HepG2 (cell line): ENCODE results near the gene ESPN. TPM values are rescaled to one million over a fixed set of nuclear protein-coding genes. Genes with fewer than 3 reads are reported as not detected.
A peak's percentile ranks its signal among the peaks of the same experiment; 100 is the strongest.
"Not testable (repeated sequence)": the region's sequence is repeated elsewhere in the genome, so short reads cannot be mapped to it uniquely, and the experiment has no call there.

Source experiments
- ATAC-seq: fragments of 200-7000 bp; cut with Tn5 transposase; 3 replicates; pipeline ENCODE4 v1.9.1; 2020; ENCODE audit warnings: mild to moderate bottlenecking, moderate library complexity
- BruUV-seq: library from RNA; stranded (reverse); fragments of 400-500 nt; replicated peaks from 2 replicates; lab custom pipeline; 2021; lab: Mats Ljungman, UMichigan
- CTCF ChIA-PET: fragments of 300-600 bp; formaldehyde crosslinking; extraction: SDS; loops from one replicate; lab custom pipeline; 2021; ENCODE audit warnings: low total read pairs, inconsistent platforms, low intra/inter-chr PET ratio; lab: Yijun Ruan, JAX
- POLR2A ChIA-PET: fragments of 350-600 bp; sonication (Branson Sonifier 250); formaldehyde crosslinking; loops from one replicate; lab custom pipeline; 2020; ENCODE audit warnings: antibody characterized with exemption, inconsistent platforms; lab: Yijun Ruan, JAX
- DNase-seq: peaks from one replicate; pipeline ENCODE4 v3.0.0-alpha.2; 2015; ENCODE audit warnings: low spot score
- FAIRE-seq: peaks from 3 replicates; lab custom pipeline; 2011; peaks lifted over from hg19 to GRCh38; lab: Jason Lieb, UNC
- H2AFZ ChIP-seq: one replicate; pipeline ENCODE4 v1.6.1; 2011; ENCODE audit warnings: low read length, inconsistent platforms
- H3K27ac ChIP-seq: fragments of 300-600 bp; 3 replicates; pipeline ENCODE4 v1.8.0; 2011; ENCODE audit warnings: mixed run types, mild to moderate bottlenecking, mixed read lengths, low read length, inconsistent platforms; ENCODE audit not compliant: insufficient read depth; ENCODE audit errors: extremely low read length
- H3K27me3 ChIP-seq, 2 experiments: fragments of 200-600 bp in 1 of 2; 2 replicates in 1 of 2; 3 replicates in 1 of 2; pipeline versions ENCODE4 v1.6.0 to v1.8.0; 2011; ENCODE audit warnings: low read length in 2 of 2, mild to moderate bottlenecking in 2 of 2, moderate library complexity in 2 of 2, inconsistent platforms in 1 of 2; ENCODE audit not compliant: insufficient read depth in 2 of 2, control insufficient read depth in 1 of 2
- H3K36me3 ChIP-seq, 2 experiments: fragments of 200-600 bp in 1 of 2; replicated peaks in 1 of 2; 2 replicates in 1 of 2; 3 replicates in 1 of 2; pipeline versions ENCODE4 v1.5.1 to v1.8.0; 2011; ENCODE audit warnings: low read length in 2 of 2, inconsistent platforms in 1 of 2; ENCODE audit not compliant: insufficient read depth in 2 of 2, control insufficient read depth in 1 of 2
- H3K4me1 ChIP-seq: 2 replicates; pipeline ENCODE4 v1.5.1; 2012; ENCODE audit warnings: low read length, inconsistent platforms; ENCODE audit not compliant: insufficient read depth
- H3K4me2 ChIP-seq: 2 replicates; pipeline ENCODE4 v1.6.0; 2011; ENCODE audit warnings: low read depth, low read length, inconsistent platforms
- H3K4me3 ChIP-seq, 3 experiments: fragments of 200-600 bp in 1 of 3; sonication (generic), shearing (Covaris generic) in 1 of 3; replicated peaks in 1 of 3; 2 replicates each; pipeline ENCODE4 v1.5.1; 2011 to 2016; ENCODE audit warnings: low read length in 3 of 3, inconsistent platforms in 2 of 3, low read depth in 2 of 3, mild to moderate bottlenecking in 2 of 3, control low read depth in 1 of 3, mixed read lengths in 1 of 3; ENCODE audit not compliant: insufficient read depth in 1 of 3
- H3K79me2 ChIP-seq: one replicate; pipeline ENCODE4 v1.6.1; 2011; ENCODE audit warnings: low read length, inconsistent platforms; ENCODE audit not compliant: insufficient read depth
- H3K9ac ChIP-seq: 2 replicates; pipeline ENCODE4 v1.6.0; 2011; ENCODE audit warnings: mild to moderate bottlenecking, low read depth, low read length, inconsistent platforms; ENCODE audit not compliant: insufficient read depth
- H3K9me3 ChIP-seq: 2 replicates; pipeline ENCODE4 v1.5.1; 2012; ENCODE audit warnings: mild to moderate bottlenecking, low read length
- H4K20me1 ChIP-seq: 2 replicates; pipeline ENCODE4 v1.6.0; 2011; ENCODE audit warnings: inconsistent platforms, mild to moderate bottlenecking, low read length, moderate library complexity; ENCODE audit not compliant: insufficient read depth
- ZFP36 ChIP-seq: fragments of 150-350 bp; IDR thresholded peaks from 2 replicates; pipeline ENCODE4 v1.6.1; 2018; ENCODE audit warnings: borderline replicate concordance, low read length, low read depth; ENCODE audit not compliant: partially characterized antibody
- ZFP90 ChIP-seq: sonication (generic); formaldehyde crosslinking; IDR thresholded peaks from 2 replicates; pipeline ENCODE4 v1.8.0; 2022; ENCODE audit warnings: missing genetic modification reagents, mild to moderate bottlenecking, inconsistent platforms, borderline replicate concordance
- ZMYM3 ChIP-seq: sonication (generic); formaldehyde crosslinking; IDR thresholded peaks from 2 replicates; pipeline ENCODE4 v1.5.1; 2020; ENCODE audit warnings: mild to moderate bottlenecking, missing genetic modification reagents
- WGBS: methylation state at CpG from one replicate; pipeline ENCODE4 v1.1.6; 2017; ENCODE audit warnings: low lambda C conversion rate; 5-methylcytosine and 5-hydroxymethylcytosine counted together
- in situ Hi-C: cut with HindIII; loops from 2 replicates; pipeline ENCODE4 v1.10.0; 2017; ENCODE audit warnings: low pct_unique_long_range_greater_than_20kb; ENCODE audit not compliant: extremely low pct_ligation_motif_present
- intact Hi-C: fragments of 100-400 bp; cut with micrococcal nuclease; formaldehyde crosslinking; loops from one replicate; pipeline ENCODE4 v1.10.0; 2022; ENCODE audit not compliant: unreplicated experiment
- polyA plus RNA-seq, 8 experiments: library from polyadenylated mRNA; depleted of rRNA in 3 of 8; stranded (reverse) in 7 of 8; unstranded in 1 of 8; fragments of >200 nt; fragmentation: Illumina TruSeq in 4 of 8; extraction: Trizol in 4 of 8; gene quantifications; 2 replicates each; pipeline versions ENCODE4 v1.2.1 to v1.2.3, GENCODE V29; 2011 to 2016; ENCODE audit warnings: low read depth in 4 of 8, missing spikeins in 1 of 8, mixed read lengths in 1 of 8; ENCODE audit not compliant: insufficient read depth in 1 of 8
- total RNA-seq, 5 experiments: library from RNA; depleted of rRNA; stranded (reverse); fragments of >200 nt; fragmentation: Illumina TruSeq; extraction: Trizol; gene quantifications; 2 replicates each; pipeline ENCODE4 v1.2.3, GENCODE V29; 2016; ENCODE audit warnings: low read depth in 1 of 5
- TF ChIP-seq, protein P1 (sequence below): sonication (generic); formaldehyde crosslinking; IDR thresholded peaks from 2 replicates; pipeline ENCODE4 v1.5.0; 2020; ENCODE audit warnings: mild to moderate bottlenecking, missing genetic modification reagents, moderate library complexity

ESPN gene
- total and polyA plus RNA-seq, 2 of the 13 experiments (the other 11 are each of a cell fraction or from before 2014, with no cell fraction given): 48.6 to 54.2 TPM

GRCh38 chr1:6493834-6494223, 69.3 kb downstream of the ESPN start:
- H3K4me3 ChIP-seq, FAIRE-seq, CTCF ChIA-PET, intact Hi-C loops, H3K9me3 ChIP-seq, POLR2A ChIA-PET, ATAC-seq, H4K20me1 ChIP-seq, H2AFZ ChIP-seq, DNase-seq, H3K4me2 ChIP-seq, H3K36me3 ChIP-seq, H3K9ac ChIP-seq, H3K79me2 ChIP-seq, BruUV-seq, H3K27ac ChIP-seq: not testable (repeated sequence)
- Histone ChIP-seq H3K27me3 (peaks cover 9 to 14% of the 10 kb centered on the region in 2 experiments; a peak in 4 of 5 replicates), H3K4me1 (peaks cover 41% of the 10 kb centered on the region)
- 80% methylated on average over 4 of the region's 4 CpGs for WGBS
- in situ Hi-C loops: loop anchor here (25.0 kb wide), 1 partner anchor 718 kb away; no protein-coding TSS in a partner anchor

DNA sequence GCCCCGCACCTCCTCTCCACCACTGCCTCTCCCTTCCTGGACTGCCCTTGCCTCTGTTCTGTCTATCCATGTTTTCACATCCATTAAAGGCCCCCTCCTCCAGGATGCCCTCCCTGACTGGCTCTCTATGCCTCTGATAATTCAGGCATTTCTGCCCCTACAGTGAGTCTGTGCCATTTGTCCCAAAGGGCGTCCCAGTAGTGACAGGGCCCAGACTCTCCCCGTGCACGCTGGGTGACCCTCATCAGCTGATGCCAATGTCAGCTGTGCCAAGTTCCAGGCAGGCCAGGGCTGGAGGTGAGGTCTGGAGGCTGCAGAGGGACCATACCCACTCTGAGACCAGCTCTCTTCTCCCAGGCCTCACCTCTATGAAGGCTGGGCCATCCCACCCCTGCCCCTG, 70.1 kb downstream of the ESPN start:
- BruUV-seq: no TSS peak
- H3K27me3 ChIP-seq: peaks cover 12 to 22% of the 10 kb centered on the region in 2 experiments; a peak in 4 of 5 replicates
- no peaks in the 10 kb centered on the region for H3K79me2 ChIP-seq
- H3K4me1 ChIP-seq: peaks cover 39% of the 10 kb centered on the region
- H3K4me3 ChIP-seq: no peak overlapping the region
- DNase-seq (no peak), ATAC-seq (no peak), FAIRE-seq (no peak)
- no peaks in the 10 kb centered on the region for H3K9me3 ChIP-seq
- no peak overlapping the region for H3K4me2 ChIP-seq
- in situ Hi-C loops: loop anchor here (25.0 kb wide), 1 partner anchor 718 kb away; no protein-coding TSS in a partner anchor
- 57% methylated on average over 4 of the region's 4 CpGs for WGBS
- H2AFZ ChIP-seq: no peak overlapping the region
- H3K27ac ChIP-seq: no peak overlapping the region
- ChIA-PET CTCF (interaction anchor here (1.1 kb wide), 1 partner anchor 8 kb away, joined by 3 read pairs; no protein-coding TSS in a partner anchor), POLR2A (no interaction called here)
- TF ChIP-seq ZMYM3 (0 out of 2 replicates have a peak, but pooled peaks have one; percentile 23), ZFP36 (peak; percentile 72), ZFP90 (CRISPR knock-in tag) (no peak)
- TF ChIP-seq, protein P1, sequence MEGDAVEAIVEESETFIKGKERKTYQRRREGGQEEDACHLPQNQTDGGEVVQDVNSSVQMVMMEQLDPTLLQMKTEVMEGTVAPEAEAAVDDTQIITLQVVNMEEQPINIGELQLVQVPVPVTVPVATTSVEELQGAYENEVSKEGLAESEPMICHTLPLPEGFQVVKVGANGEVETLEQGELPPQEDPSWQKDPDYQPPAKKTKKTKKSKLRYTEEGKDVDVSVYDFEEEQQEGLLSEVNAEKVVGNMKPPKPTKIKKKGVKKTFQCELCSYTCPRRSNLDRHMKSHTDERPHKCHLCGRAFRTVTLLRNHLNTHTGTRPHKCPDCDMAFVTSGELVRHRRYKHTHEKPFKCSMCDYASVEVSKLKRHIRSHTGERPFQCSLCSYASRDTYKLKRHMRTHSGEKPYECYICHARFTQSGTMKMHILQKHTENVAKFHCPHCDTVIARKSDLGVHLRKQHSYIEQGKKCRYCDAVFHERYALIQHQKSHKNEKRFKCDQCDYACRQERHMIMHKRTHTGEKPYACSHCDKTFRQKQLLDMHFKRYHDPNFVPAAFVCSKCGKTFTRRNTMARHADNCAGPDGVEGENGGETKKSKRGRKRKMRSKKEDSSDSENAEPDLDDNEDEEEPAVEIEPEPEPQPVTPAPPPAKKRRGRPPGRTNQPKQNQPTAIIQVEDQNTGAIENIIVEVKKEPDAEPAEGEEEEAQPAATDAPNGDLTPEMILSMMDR (CRISPR knock-in tag): no peak
- H3K36me3 ChIP-seq: no peaks in the 10 kb centered on the region
- no peaks in the 10 kb centered on the region for H4K20me1 ChIP-seq
- H3K9ac ChIP-seq: no peak overlapping the region
- intact Hi-C loops: no loop called here
